GM06990 (cell line): ENCODE data around the gene PLCD3.

ENCODE experiments used
- DNase-seq: peaks from one replicate; pipeline ENCODE4 v3.0.0-alpha.2; 2011; ENCODE audit not compliant: insufficient read length; ENCODE audit errors: extremely low read depth
- H3K27me3 ChIP-seq: replicated peaks from 2 replicates; pipeline ENCODE4 v1.6.0; 2011; ENCODE audit warnings: low read length; ENCODE audit not compliant: control insufficient read depth, insufficient read depth
- H3K36me3 ChIP-seq: 2 replicates; pipeline ENCODE4 v1.5.1; 2011; ENCODE audit warnings: low read length; ENCODE audit not compliant: control insufficient read depth, insufficient read depth
- H3K4me3 ChIP-seq: replicated peaks from 2 replicates; pipeline ENCODE4 v1.5.1; 2011; ENCODE audit warnings: low read depth, mild to moderate bottlenecking, control low read depth, low read length
- TF ChIP-seq, protein P1 (sequence below): IDR thresholded peaks from 2 replicates; pipeline ENCODE4 v1.5.1; 2011; ENCODE audit warnings: low read length, control low read depth, mild to moderate bottlenecking, inconsistent platforms; ENCODE audit not compliant: insufficient read depth, poor library complexity, severe bottlenecking

PLCD3 gene

GRCh38 chr17:45106096-45106495 lies 26.2 kb downstream of the PLCD3 start:
- no peak for DNase-seq
- Histone ChIP-seq H3K36me3 (peaks cover 54% of the 10 kb centered on the region), H3K27me3 (no peaks in the 10 kb centered on the region), H3K4me3 (no peak overlapping the region)
- TF ChIP-seq, protein P1, sequence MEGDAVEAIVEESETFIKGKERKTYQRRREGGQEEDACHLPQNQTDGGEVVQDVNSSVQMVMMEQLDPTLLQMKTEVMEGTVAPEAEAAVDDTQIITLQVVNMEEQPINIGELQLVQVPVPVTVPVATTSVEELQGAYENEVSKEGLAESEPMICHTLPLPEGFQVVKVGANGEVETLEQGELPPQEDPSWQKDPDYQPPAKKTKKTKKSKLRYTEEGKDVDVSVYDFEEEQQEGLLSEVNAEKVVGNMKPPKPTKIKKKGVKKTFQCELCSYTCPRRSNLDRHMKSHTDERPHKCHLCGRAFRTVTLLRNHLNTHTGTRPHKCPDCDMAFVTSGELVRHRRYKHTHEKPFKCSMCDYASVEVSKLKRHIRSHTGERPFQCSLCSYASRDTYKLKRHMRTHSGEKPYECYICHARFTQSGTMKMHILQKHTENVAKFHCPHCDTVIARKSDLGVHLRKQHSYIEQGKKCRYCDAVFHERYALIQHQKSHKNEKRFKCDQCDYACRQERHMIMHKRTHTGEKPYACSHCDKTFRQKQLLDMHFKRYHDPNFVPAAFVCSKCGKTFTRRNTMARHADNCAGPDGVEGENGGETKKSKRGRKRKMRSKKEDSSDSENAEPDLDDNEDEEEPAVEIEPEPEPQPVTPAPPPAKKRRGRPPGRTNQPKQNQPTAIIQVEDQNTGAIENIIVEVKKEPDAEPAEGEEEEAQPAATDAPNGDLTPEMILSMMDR = no peak

- H3K36me3 ChIP-seq = peaks cover 54% of the 10 kb centered on the region
- no peak overlapping the region for H3K4me3 ChIP-seq
- DNase-seq = no peak
- TF ChIP-seq, protein P1 = no peak
- no peaks in the 10 kb centered on the region for H3K27me3 ChIP-seq
These were observed 27.2 kb downstream of the PLCD3 start for GRCh38 chr17:45104907-45105624.

DNA sequence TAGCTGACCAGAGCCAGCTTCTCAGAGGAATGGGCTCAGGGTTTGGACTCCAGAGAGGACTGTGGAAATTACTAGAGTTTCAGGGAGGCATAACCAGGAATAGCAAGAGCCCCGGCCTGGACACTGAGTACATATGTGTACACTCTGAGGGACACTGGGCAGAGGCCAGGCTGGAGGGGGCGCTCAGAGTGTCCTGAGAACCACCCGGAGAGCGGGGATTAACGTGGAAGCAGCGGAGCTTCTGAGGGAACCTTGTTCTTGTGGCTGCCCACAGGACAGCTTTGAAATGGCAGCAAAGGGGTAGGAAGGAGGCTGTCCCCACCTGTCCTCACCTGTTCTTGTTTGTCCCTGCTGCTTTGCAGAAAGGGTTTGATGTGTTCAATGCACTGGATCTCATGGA lies 27.8 kb downstream of the PLCD3 start:
- peaks cover 59% of the 10 kb centered on the region for H3K36me3 ChIP-seq
- TF ChIP-seq, protein P1 = no peak
- no peaks in the 10 kb centered on the region for H3K27me3 ChIP-seq
- DNase-seq = no peak
- no peak overlapping the region for H3K4me3 ChIP-seq

DNA sequence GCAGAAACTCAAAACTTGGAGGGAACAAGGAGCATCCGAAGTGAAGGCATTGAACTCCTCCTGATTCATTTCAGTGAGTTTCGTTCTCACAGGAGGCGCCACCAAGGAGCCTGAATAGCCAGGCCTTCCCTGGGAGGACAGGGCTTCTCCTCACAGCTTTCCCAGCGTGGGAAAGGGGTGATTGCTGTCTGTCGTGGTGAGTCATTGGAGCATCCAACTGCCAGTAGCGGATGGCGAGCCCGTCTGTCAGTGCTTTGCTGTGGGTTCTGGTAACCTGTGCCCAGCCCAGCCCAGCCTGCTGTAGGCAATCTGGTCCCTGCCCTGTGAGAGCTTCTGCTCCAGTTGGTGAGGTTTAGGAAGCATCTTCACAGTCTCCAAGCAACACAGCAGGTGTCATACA lies 28.3 kb downstream of the PLCD3 start:
- Histone ChIP-seq H3K4me3 (no peak overlapping the region), H3K27me3 (no peaks in the 10 kb centered on the region), H3K36me3 (peaks cover 58% of the 10 kb centered on the region)
- TF ChIP-seq, protein P1 = no peak
- no peak for DNase-seq

DNA sequence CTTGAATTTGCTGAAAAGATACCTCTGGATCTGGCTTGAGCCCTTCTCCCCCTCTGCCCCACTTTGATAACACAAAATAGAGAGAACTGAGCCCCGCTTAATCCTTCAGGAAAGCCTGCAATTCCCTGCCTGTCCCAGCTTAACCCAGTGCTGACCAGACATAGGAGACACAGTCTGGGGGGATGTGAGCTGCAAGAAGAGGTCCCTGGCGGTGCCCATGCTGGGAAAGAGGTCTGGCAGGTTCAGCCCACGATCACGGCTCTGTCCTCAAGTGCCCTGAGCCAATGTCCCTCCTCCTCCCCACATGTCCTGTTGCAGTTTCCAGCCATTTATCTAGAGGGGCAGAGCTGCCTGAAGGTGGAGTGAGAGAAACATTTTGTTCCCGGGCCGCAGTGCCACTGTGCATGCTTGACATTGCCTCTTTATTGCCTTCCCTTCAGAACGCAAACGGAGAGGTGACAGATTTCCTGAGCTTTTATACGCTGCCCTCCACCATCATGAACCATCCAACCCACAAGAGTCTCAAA lies 29.0 kb downstream of the PLCD3 start:
- H3K4me3 ChIP-seq = no peak overlapping the region
- DNase-seq = no peak
- H3K27me3 ChIP-seq = no peaks in the 10 kb centered on the region
- TF ChIP-seq, protein P1 = no peak
- peaks cover 56% of the 10 kb centered on the region for H3K36me3 ChIP-seq

- H3K4me3 ChIP-seq = no peak overlapping the region
- peaks cover 56% of the 10 kb centered on the region for H3K36me3 ChIP-seq
- no peaks in the 10 kb centered on the region for H3K27me3 ChIP-seq
- TF ChIP-seq, protein P1 = no peak
- no peak for DNase-seq
These were observed 29.5 kb downstream of the PLCD3 start for GRCh38 chr17:45102856-45103255.
